Kidney glomerular epithelial cell (primary cell): ENCODE data around the gene FOXK1.
"Not testable (repeated sequence)": the region's sequence is repeated elsewhere in the genome, so short reads cannot be mapped to it uniquely, and the experiment has no call there.

Experiments used
- DNase-seq: peaks from one replicate; lab custom pipeline; 2025; lab: John Stamatoyannopoulos, UW

FOXK1 gene

GRCh38 chr7:4667776-4668509, 14.2 kb upstream of the FOXK1 start:
- peak; percentile 44 for DNase-seq

GRCh38 chr7:4668510-4668847, 13.6 kb upstream of the FOXK1 start:
- no peak for DNase-seq

GRCh38 chr7:4670791-4671190, 11.3 kb upstream of the FOXK1 start:
- DNase-seq, result no peak

GRCh38 chr7:4675771-4676367, 6.2 kb upstream of the FOXK1 start:
- no peak for DNase-seq

GRCh38 chr7:4677518-4677917, 4.6 kb upstream of the FOXK1 start:
- DNase-seq, result not testable (repeated sequence)

- no peak for DNase-seq
These were observed 760 bp upstream of the FOXK1 start for GRCh38 chr7:4681218-4681851.

- no peak for DNase-seq
These were observed 537 bp downstream of the FOXK1 start for GRCh38 chr7:4682621-4683042.

- no peak for DNase-seq
These were observed 1.2 kb downstream of the FOXK1 start for GRCh38 chr7:4683043-4683883.

GRCh38 chr7:4683884-4684565, 1.9 kb downstream of the FOXK1 start:
- peak; percentile 95 for DNase-seq

- no peak for DNase-seq
These were observed 2.8 kb downstream of the FOXK1 start for GRCh38 chr7:4684846-4685245.

GRCh38 chr7:4685676-4686075, 3.6 kb downstream of the FOXK1 start:
- DNase-seq, result not testable (repeated sequence)

- DNase-seq, result no peak
These were observed 5.9 kb downstream of the FOXK1 start for GRCh38 chr7:4687956-4688355.

GRCh38 chr7:4689151-4689550, 7.1 kb downstream of the FOXK1 start:
- peak; percentile 37 for DNase-seq

GRCh38 chr7:4689668-4690067, 7.6 kb downstream of the FOXK1 start:
- DNase-seq, result no peak

GRCh38 chr7:4690953-4691856, 9.1 kb downstream of the FOXK1 start:
- DNase-seq, result no peak

- no peak for DNase-seq
These were observed 10.0 kb downstream of the FOXK1 start for GRCh38 chr7:4692055-4692454.

- DNase-seq, result not testable (repeated sequence)
These were observed 10.5 kb downstream of the FOXK1 start for GRCh38 chr7:4692622-4693021.

- no peak for DNase-seq
These were observed 11.1 kb downstream of the FOXK1 start for GRCh38 chr7:4693152-4693551.

- DNase-seq, result no peak
These were observed 11.7 kb downstream of the FOXK1 start for GRCh38 chr7:4693749-4694148.

GRCh38 chr7:4694305-4694704, 12.2 kb downstream of the FOXK1 start:
- no peak for DNase-seq
